Measurements from ENCODE around the gene NRG3.

GRCh38 chr10:81984428-81984827 is 109.4 kb downstream of the NRG3 start:
- no peak for TF ChIP-seq CTCF (IDR thresholded peaks at IDR 0.05)
- TF ChIP-seq POLR2AphosphoS5 (IDR thresholded peaks at IDR 0.05): no peak
- no peak for TF ChIP-seq POLR2A (IDR thresholded peaks at IDR 0.05)

Measured in prostate gland (tissue), 2 donors.